Measurements from ENCODE around the gene CASS4.

GRCh38 chr20:56501116-56501515 is 89.1 kb downstream of the CASS4 start:
- TF ChIP-seq CTCF (IDR thresholded peaks at IDR 0.05; ENCODE audit: poor library complexity, severe bottlenecking), result no peak
- no peak for TF ChIP-seq EP300 (conservative IDR thresholded peaks at IDR 0.05; ENCODE audit: poor library complexity, severe bottlenecking)
- TF ChIP-seq TAF1 (IDR thresholded peaks at IDR 0.05; ENCODE audit: low read depth), result no peak

All from neural cell (in vitro differentiated cells).